CD4-positive, alpha-beta T cell treated with Interferon alpha-2 for 1 hour (primary cell): ENCODE results near the gene FIGLA.
"Not testable (repeated sequence)": the region's sequence is repeated elsewhere in the genome, so short reads cannot be mapped to it uniquely, and the experiment has no call there.

Source experiments
- DNase-seq, 2 donors: peaks; one replicate each; pipeline ENCODE4 v3.0.0-alpha.2; 2020 to 2022

The FIGLA gene

GRCh38 chr2:70807828-70808118 is 17.3 kb upstream of the FIGLA start:
- DNase-seq = no peak

- no peak for DNase-seq
Measured at GRCh38 chr2:70807102-70807827, 16.8 kb upstream of the FIGLA start.

- no peak for DNase-seq
Measured at GRCh38 chr2:70806620-70807019, 16.2 kb upstream of the FIGLA start.

- DNase-seq = no peak
Measured at GRCh38 chr2:70806013-70806412, 15.6 kb upstream of the FIGLA start.

GRCh38 chr2:70801607-70802263 is 11.3 kb upstream of the FIGLA start:
- DNase-seq = no peak

GRCh38 chr2:70799706-70800105 is 9.3 kb upstream of the FIGLA start:
- DNase-seq = no peak

- DNase-seq = not testable (repeated sequence)
Measured at GRCh38 chr2:70797996-70798395, 7.6 kb upstream of the FIGLA start.

GRCh38 chr2:70797506-70797905 is 7.1 kb upstream of the FIGLA start:
- DNase-seq = no peak

GRCh38 chr2:70796262-70796661 is 5.8 kb upstream of the FIGLA start:
- DNase-seq = no peak

- DNase-seq = no peak
Measured at GRCh38 chr2:70795164-70795995, 4.9 kb upstream of the FIGLA start.

GRCh38 chr2:70793450-70793849 is 3.0 kb upstream of the FIGLA start:
- DNase-seq = peak; percentile 0 to 11

GRCh38 chr2:70789304-70790135 is 923 bp downstream of the FIGLA start:
- peak; percentile 60 to 62 for DNase-seq

GRCh38 chr2:70785137-70785911 is 5.1 kb downstream of the FIGLA start:
- DNase-seq = peak; percentile 30 to 37

GRCh38 chr2:70784320-70784719 is 6.1 kb downstream of the FIGLA start:
- no peak for DNase-seq

GRCh38 chr2:70779911-70780545 is 10.4 kb downstream of the FIGLA start:
- DNase-seq = no peak

GRCh38 chr2:70779491-70779890 is 11.0 kb downstream of the FIGLA start:
- DNase-seq = no peak

- no peak for DNase-seq
Measured at GRCh38 chr2:70778676-70779075, 11.8 kb downstream of the FIGLA start.

GRCh38 chr2:70777450-70777849 is 13.0 kb downstream of the FIGLA start:
- no peak for DNase-seq

GRCh38 chr2:70776266-70776665 is 14.2 kb downstream of the FIGLA start:
- DNase-seq = no peak

- DNase-seq = no peak
Measured at GRCh38 chr2:70775141-70775540, 15.3 kb downstream of the FIGLA start.

GRCh38 chr2:70772486-70773155 is 17.8 kb downstream of the FIGLA start:
- no peak for DNase-seq
